ENCODE measurements around the gene ADGRA3.

ADGRA3 gene

GRCh38 chr4:22553560-22553959 is 37.7 kb upstream of the ADGRA3 start:
- Histone ChIP-seq H3K36me3 (ENCODE audit: low read length) (no peaks in the 10 kb centered on the region), H4K20me1 (ENCODE audit: low read depth, low read length) (no peaks in the 10 kb centered on the region), H3K4me2 (ENCODE audit: low read depth, low read length, poor library complexity, severe bottlenecking) (no peak overlapping the region), H3K27ac (ENCODE audit: low read depth, low read length) (no peak overlapping the region), H3F3A (ENCODE audit: insufficient read depth) (no peaks in the 10 kb centered on the region), H2AFZ (ENCODE audit: low read depth, low read length, severe bottlenecking) (no peak overlapping the region), H3K27me3 (ENCODE audit: low read length) (no peaks in the 10 kb centered on the region), H3K9ac (ENCODE audit: low read length) (no peak overlapping the region), H3K4me3 (ENCODE audit: insufficient read depth, low read length, poor library complexity, severe bottlenecking) (no peak overlapping the region), H3K9me3 (ENCODE audit: insufficient read depth, low read length) (no peaks in the 10 kb centered on the region), H3K9me2 (replicated peaks; ENCODE audit: insufficient read depth, low read length) (no peaks in the 10 kb centered on the region), H3K79me2 (ENCODE audit: insufficient read depth, low read length) (no peaks in the 10 kb centered on the region)
- TF ChIP-seq CTCF (IDR thresholded peaks at IDR 0.05; ENCODE audit: insufficient read depth, low read length, poor library complexity, severe bottlenecking) (no peak), EZH2phosphoT487 (conservative IDR thresholded peaks at IDR 0.05; ENCODE audit: low read length) (no peak)

- Histone ChIP-seq H3K4me2 (ENCODE audit: low read depth, low read length, poor library complexity, severe bottlenecking) (no peak overlapping the region), H3K36me3 (ENCODE audit: low read length) (no peaks in the 10 kb centered on the region), H3K27me3 (ENCODE audit: low read length) (no peaks in the 10 kb centered on the region), H3K79me2 (ENCODE audit: insufficient read depth, low read length) (no peaks in the 10 kb centered on the region), H4K20me1 (ENCODE audit: low read depth, low read length) (no peaks in the 10 kb centered on the region), H3F3A (ENCODE audit: insufficient read depth) (no peaks in the 10 kb centered on the region), H3K9me3 (ENCODE audit: insufficient read depth, low read length) (no peaks in the 10 kb centered on the region), H3K9me2 (replicated peaks; ENCODE audit: insufficient read depth, low read length) (no peaks in the 10 kb centered on the region), H3K27ac (ENCODE audit: low read depth, low read length) (no peak overlapping the region), H3K9ac (ENCODE audit: low read length) (no peak overlapping the region), H3K4me3 (ENCODE audit: insufficient read depth, low read length, poor library complexity, severe bottlenecking) (no peak overlapping the region), H2AFZ (ENCODE audit: low read depth, low read length, severe bottlenecking) (no peak overlapping the region)
- no peak for TF ChIP-seq CTCF (IDR thresholded peaks at IDR 0.05; ENCODE audit: insufficient read depth, low read length, poor library complexity, severe bottlenecking)
- no peak for TF ChIP-seq EZH2phosphoT487 (conservative IDR thresholded peaks at IDR 0.05; ENCODE audit: low read length)
Observed at GRCh38 chr4:22552812-22553211, 36.9 kb upstream of the ADGRA3 start.

DNA sequence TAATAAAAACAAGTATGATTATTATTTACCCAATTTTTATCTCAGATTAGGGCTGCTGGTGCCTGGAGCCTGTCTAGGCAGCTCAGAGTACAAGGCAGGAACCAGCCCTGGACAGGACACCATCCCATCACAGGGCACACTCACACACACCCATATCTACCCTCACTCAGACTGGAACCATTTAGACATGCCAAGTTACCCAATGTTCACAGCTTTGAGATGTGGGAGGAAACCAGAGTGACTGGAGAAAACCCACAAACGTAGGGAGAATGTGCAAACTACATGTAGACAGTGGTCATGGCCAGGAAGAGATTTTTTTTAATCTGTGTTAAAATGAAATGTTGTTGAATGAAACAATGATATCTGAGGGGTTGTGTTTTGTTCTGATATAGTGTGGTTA is 35.7 kb upstream of the ADGRA3 start:
- H4K20me1 ChIP-seq (ENCODE audit: low read depth, low read length): no peaks in the 10 kb centered on the region
- H2AFZ ChIP-seq (ENCODE audit: low read depth, low read length, severe bottlenecking): no peak overlapping the region
- no peak overlapping the region for H3K4me3 ChIP-seq (ENCODE audit: insufficient read depth, low read length, poor library complexity, severe bottlenecking)
- H3K79me2 ChIP-seq (ENCODE audit: insufficient read depth, low read length): no peaks in the 10 kb centered on the region
- no peak overlapping the region for H3K9ac ChIP-seq (ENCODE audit: low read length)
- H3K27me3 ChIP-seq (ENCODE audit: low read length): no peaks in the 10 kb centered on the region
- H3K27ac ChIP-seq (ENCODE audit: low read depth, low read length): no peak overlapping the region
- H3K36me3 ChIP-seq (ENCODE audit: low read length): no peaks in the 10 kb centered on the region
- H3K9me3 ChIP-seq (ENCODE audit: insufficient read depth, low read length): no peaks in the 10 kb centered on the region
- H3F3A ChIP-seq (ENCODE audit: insufficient read depth): no peaks in the 10 kb centered on the region
- no peaks in the 10 kb centered on the region for H3K9me2 ChIP-seq (replicated peaks; ENCODE audit: insufficient read depth, low read length)
- H3K4me2 ChIP-seq (ENCODE audit: low read depth, low read length, poor library complexity, severe bottlenecking): no peak overlapping the region
- TF ChIP-seq EZH2phosphoT487 (conservative IDR thresholded peaks at IDR 0.05; ENCODE audit: low read length) (no peak), CTCF (IDR thresholded peaks at IDR 0.05; ENCODE audit: insufficient read depth, low read length, poor library complexity, severe bottlenecking) (no peak)

GRCh38 chr4:22546299-22546698 is 30.4 kb upstream of the ADGRA3 start:
- TF ChIP-seq EZH2phosphoT487 (conservative IDR thresholded peaks at IDR 0.05; ENCODE audit: low read length) (no peak), CTCF (IDR thresholded peaks at IDR 0.05; ENCODE audit: insufficient read depth, low read length, poor library complexity, severe bottlenecking) (no peak)
- Histone ChIP-seq H3F3A (ENCODE audit: insufficient read depth) (no peaks in the 10 kb centered on the region), H3K4me2 (ENCODE audit: low read depth, low read length, poor library complexity, severe bottlenecking) (no peak overlapping the region), H3K36me3 (ENCODE audit: low read length) (no peaks in the 10 kb centered on the region), H3K27ac (ENCODE audit: low read depth, low read length) (no peak overlapping the region), H3K27me3 (ENCODE audit: low read length) (no peaks in the 10 kb centered on the region), H3K4me3 (ENCODE audit: insufficient read depth, low read length, poor library complexity, severe bottlenecking) (no peak overlapping the region), H3K9me3 (ENCODE audit: insufficient read depth, low read length) (no peaks in the 10 kb centered on the region), H2AFZ (ENCODE audit: low read depth, low read length, severe bottlenecking) (no peak overlapping the region), H3K9me2 (replicated peaks; ENCODE audit: insufficient read depth, low read length) (no peaks in the 10 kb centered on the region), H3K79me2 (ENCODE audit: insufficient read depth, low read length) (no peaks in the 10 kb centered on the region), H4K20me1 (ENCODE audit: low read depth, low read length) (no peaks in the 10 kb centered on the region), H3K9ac (ENCODE audit: low read length) (no peak overlapping the region)

Data from SU-DHL-6 (cell line).